Measurements from ENCODE around the gene U2AF1L4. TPM values are rescaled to one million over a fixed set of nuclear protein-coding genes. Genes with fewer than 3 reads are reported as not detected.
"Not testable (repeated sequence)": the region's sequence is repeated elsewhere in the genome, so short reads cannot be mapped to it uniquely, and the experiment has no call there.

Gene U2AF1L4
- total RNA-seq, 1 experiment from 2014 or later = 6.3 TPM

GRCh38 chr19:35782589-35782988 lies 37.4 kb upstream of the U2AF1L4 start:
- no peak for DNase-seq (ENCODE audit: low spot score)
- in situ Hi-C loops (cut with HindIII; ENCODE audit: low sequenced_read_pairs) = no loop called here

DNA sequence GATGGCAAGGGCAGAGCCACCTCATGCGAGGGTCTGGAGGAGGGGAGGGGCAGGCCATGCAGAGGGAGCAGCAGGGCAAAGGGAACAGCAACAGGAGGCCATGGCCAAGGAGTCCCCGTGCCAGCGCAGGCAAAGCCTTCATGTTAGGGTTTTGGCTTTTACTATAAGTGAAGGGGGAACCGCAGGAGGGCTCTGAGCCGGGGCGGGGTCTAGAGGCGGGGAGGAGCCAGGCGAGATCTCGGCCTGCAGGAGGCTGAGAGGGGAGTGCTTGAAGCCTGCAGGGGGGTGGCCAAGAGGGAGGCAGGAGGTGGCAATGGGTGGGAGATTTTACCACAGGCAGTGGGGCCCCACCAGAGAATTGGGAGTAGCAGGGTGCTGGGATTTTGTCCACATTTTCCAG lies 36.4 kb upstream of the U2AF1L4 start:
- DNase-seq (ENCODE audit: low spot score) = no peak
- in situ Hi-C loops (cut with HindIII; ENCODE audit: low sequenced_read_pairs) = no loop called here

DNA sequence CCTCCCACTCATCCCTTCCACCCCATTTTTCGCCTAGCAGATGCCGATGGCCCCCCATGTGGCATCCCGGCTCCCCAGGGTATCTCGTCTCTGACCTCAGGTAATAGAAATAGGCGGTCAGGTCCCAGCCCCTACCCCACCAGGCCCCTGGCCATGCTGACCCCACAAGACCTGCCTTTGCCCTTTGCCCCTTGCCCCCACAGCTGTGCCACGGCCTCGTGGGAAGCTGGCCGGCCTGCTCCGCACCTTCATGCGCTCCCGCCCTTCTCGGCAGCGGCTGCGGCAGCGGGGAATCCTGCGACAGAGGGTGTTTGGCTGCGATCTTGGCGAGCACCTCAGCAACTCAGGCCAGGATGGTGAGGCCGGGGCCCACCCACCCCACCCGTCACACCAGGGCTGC lies 35.5 kb upstream of the U2AF1L4 start:
- no peak for DNase-seq (ENCODE audit: low spot score)
- in situ Hi-C loops (cut with HindIII; ENCODE audit: low sequenced_read_pairs) = no loop called here

- DNase-seq (ENCODE audit: low spot score) = no peak
- in situ Hi-C loops (cut with HindIII; ENCODE audit: low sequenced_read_pairs) = no loop called here
Observed at GRCh38 chr19:35780058-35780457, 34.8 kb upstream of the U2AF1L4 start.

GRCh38 chr19:35779033-35779432 lies 33.8 kb upstream of the U2AF1L4 start:
- no peak for DNase-seq (ENCODE audit: low spot score)
- in situ Hi-C loops (cut with HindIII; ENCODE audit: low sequenced_read_pairs) = no loop called here

- DNase-seq (ENCODE audit: low spot score) = no peak
Observed at GRCh38 chr19:35777961-35778360, 32.7 kb upstream of the U2AF1L4 start.

DNA sequence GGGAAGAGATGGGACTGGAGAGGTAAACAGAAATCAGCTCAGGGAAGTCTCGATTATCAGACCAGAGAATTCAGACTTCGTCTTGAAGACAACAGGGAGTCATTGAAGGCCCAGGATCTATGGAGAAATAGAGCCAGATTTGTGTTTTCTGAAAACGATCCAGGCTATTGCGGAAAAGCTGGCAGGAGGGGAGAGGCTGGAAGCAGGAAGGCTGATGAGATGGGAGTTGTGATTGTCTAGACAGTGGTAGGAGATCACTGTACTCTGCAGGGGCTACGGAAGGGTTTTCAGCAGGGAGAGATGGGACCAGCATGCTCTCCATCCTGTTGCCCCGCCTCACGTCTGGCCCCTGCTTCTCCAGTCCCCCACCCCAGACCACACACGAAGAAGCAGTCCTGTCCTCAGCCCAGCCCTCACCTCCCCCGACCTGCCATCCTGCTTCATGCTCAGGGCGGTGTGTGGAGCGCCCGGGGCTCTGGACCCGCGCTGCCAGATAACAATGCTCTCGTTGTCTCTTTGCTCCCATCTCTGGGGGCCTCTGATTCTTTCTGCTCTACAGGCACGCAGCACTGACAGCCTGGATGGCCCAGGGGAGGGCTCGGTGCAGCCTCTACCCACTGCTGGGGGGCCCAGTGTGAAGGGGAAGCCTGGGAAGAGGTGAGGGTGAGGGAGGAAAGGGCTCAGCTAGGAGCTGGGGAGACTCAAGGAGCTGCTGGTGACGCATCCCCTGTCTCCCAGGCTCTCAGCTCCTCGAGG lies 32.0 kb upstream of the U2AF1L4 start:
- in situ Hi-C loops (cut with HindIII; ENCODE audit: low sequenced_read_pairs) = no loop called here
- no peak for DNase-seq (ENCODE audit: low spot score)

More at GRCh38 chr19:35777961-35778360, 32.7 kb upstream of the U2AF1L4 start:
- in situ Hi-C loops (cut with HindIII; ENCODE audit: low sequenced_read_pairs) = no loop called here

DNA sequence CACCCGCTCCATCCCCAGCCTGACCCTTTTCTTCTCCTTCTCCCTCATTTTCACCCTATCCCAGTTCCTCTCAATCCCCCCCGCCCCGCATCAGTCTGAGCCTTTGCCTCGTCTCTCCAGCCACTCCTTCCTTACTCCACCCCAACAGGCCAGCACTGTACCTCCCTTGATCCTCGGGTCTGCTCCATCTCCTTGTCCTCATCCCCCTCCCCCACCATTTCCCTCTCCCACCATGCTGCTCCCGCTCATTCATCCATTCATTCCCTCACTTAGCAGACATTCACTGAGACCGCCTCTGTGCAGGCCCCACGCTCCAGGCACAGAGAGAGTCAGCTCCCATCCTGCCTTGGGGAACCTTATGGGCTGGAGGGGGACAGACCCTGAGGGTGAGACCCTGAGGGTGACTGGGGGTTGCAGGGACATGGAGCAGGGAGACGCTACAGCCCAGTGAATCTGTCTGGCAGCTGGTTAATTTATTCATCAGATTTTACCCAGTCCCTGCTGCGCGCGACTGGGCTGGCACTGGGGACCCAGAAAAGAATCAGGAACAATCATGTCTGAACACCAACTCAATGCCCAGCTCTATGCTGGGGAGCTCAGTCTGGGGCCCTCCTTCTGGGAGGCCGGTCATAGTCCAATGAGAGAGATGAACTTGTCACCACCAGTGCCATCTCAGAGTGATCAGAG lies 31.0 kb upstream of the U2AF1L4 start:
- in situ Hi-C loops (cut with HindIII; ENCODE audit: low sequenced_read_pairs) = no loop called here
- DNase-seq (ENCODE audit: low spot score) = peak; percentile 18

DNA sequence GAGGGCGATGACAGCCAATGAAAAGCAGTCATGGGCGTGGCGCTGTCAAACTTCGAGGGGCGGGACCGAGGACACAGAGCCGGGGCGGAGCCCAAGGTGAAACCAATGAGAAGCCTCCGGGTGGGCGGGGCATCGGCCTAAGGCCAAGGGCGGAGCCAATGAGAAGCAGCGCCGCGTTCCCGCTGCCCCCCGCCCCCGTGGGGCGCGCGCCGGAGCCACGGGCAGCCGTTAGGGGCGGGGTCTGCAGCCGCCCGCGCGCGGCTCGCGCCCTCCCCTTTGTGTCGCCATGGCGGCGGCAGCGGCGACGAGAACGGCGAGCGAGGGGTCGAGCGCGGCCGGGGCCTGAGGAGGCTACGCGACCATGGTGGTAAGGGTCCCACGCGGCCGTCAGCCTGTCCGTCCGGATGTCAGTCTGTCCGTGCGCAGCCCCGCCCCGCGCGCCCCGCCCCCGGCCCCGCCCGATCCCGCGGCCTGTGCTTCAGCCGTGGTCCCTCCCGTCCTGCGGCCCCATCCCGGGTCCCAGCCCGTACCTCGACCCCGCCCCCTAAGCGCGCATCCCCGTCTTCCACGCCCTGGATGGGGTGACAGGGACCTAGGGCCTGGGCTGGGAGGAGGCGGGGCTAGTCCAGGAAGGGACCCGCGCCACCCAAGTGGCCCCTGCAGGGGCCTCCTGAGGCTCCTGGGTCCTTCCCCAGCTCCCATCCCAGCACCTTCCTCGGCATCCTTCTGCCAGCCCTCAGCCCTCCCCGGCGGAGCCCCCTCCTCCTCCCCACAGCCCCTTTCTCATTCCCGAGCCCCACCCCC lies 30.3 kb upstream of the U2AF1L4 start, which contains the start of gene ARHGAP33:
TSS of gene ARHGAP33 (plus strand) at position 267 of the 804 bp plus-strand sequence. CDS start at position 362, 95 bp downstream.
- in situ Hi-C loops (cut with HindIII; ENCODE audit: low sequenced_read_pairs) = no loop called here
- DNase-seq (ENCODE audit: low spot score) = peak; percentile 99

- in situ Hi-C loops (cut with HindIII; ENCODE audit: low sequenced_read_pairs) = no loop called here
- no peak for DNase-seq (ENCODE audit: low spot score)
Observed at GRCh38 chr19:35775046-35775297, 29.8 kb upstream of the U2AF1L4 start.

DNA sequence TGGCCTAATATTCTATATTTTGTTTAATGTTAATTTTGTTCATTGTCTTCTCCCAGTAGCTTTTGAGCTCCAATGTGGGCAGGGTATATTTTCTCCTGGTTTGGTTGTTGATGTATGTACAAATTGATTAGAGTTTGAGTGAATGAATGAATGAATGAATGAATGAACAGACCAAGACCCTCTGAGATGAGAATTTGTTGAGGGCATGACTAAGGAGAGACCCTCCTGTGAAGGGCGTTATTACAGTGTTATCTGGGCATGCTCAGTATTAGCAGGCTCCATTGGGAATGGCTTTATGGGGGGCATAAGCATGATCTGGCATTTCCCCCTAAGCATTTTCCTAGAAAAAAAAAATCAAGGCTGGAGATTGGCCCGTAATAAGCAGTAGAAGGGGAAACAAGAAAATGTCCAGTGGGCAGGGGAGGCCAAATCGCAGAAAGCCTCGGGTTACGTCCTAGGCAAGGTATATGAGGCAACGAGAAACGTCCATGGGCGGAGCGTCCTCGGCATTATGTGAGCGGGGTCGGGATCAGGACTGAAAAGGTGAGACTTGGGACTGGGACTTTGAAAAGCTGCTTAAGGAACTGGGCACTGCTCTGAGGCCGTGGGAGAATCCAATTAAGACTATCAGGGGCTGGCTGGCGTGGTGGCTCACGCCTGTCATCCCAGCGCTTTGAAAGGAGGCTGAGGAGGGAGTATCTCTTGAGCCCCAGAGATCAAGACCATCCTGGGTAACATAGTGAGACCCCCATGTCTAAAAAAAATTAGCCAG lies 29.2 kb upstream of the U2AF1L4 start:
- in situ Hi-C loops (cut with HindIII; ENCODE audit: low sequenced_read_pairs) = no loop called here
- peak; percentile 25 for DNase-seq (ENCODE audit: low spot score)

DNA sequence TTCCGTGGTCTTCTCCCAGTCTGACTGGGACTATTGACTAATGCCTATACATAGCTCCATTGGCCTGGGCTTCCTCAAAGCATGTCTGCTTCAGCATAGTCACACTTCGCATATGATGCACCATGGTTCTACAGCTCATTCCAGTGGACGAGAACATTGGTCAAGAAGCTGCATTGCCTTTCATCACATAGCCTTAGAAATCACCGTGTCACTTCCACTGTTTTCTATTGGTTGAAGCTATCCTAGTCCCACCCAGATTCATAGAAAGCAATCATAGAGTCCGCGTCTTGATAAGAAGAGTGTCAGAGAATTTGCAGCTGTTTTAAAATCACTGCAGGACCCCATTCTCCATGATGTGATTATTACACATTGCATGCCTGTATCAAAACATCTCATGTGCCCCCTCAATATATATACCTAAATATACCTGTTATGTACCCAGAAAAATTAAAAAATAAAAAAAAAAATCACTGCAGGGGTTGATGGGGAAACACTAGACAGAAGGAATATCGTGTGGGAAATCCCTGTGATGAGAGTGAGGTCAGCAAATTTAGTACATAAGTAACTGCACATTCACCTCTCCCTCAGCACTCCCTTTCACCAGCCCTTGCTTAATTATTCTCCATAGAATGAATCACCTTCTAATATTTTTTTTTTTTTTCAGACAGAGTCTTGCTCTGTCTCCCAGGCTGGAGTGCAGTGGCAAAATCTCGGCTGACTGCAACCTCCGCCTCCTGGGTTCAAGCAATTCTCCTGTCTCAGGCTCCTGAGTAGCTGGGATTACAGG lies 28.0 kb upstream of the U2AF1L4 start:
- in situ Hi-C loops (cut with HindIII; ENCODE audit: low sequenced_read_pairs) = no loop called here

DNA sequence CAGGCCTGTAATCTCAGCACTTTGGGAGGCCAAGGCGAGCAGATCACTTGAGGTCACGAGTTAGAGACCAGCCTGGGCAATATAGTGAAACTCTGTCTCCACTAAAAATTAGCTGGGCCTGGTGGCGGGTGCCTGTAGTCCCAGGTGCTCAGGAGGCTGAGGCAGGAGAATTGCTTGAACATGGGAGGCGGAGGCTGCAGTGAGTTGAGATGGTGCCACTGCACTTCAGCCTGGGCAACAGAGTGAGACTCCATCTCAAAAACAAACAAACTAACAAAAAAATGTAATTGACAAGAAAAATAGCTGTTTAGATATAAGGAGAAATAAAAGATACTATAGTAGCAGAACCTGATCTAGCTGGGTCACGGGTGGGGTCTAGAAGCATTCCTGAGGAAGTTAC lies 27.1 kb upstream of the U2AF1L4 start:
- DNase-seq (ENCODE audit: low spot score); in situ Hi-C loops (cut with HindIII; ENCODE audit: low sequenced_read_pairs): not testable (repeated sequence)

More for the DNA sequence above, 28.0 kb upstream of the U2AF1L4 start:
- DNase-seq (ENCODE audit: low spot score) = no peak

DNA sequence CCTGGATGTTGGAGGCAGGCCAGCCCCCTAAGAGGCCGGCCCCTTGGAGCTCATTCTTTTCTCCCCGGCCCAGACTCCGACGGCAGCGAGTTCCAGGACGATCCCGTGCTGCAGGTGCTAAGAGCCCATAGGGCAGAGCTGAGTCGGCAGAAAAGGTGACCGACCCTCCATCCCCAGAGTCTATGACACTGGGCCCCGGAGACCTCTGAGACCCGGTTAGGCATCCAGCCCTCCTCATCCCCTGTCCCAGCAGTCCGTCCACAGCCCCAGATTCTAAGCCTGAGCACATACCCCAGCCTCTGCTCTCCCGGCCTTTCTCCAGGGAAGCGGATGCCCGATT lies 22.8 kb upstream of the U2AF1L4 start:
- in situ Hi-C loops (cut with HindIII; ENCODE audit: low sequenced_read_pairs) = no loop called here
- DNase-seq (ENCODE audit: low spot score) = no peak

- DNase-seq (ENCODE audit: low spot score) = no peak
Observed at GRCh38 chr19:35767288-35768081, 22.3 kb upstream of the U2AF1L4 start.

DNA sequence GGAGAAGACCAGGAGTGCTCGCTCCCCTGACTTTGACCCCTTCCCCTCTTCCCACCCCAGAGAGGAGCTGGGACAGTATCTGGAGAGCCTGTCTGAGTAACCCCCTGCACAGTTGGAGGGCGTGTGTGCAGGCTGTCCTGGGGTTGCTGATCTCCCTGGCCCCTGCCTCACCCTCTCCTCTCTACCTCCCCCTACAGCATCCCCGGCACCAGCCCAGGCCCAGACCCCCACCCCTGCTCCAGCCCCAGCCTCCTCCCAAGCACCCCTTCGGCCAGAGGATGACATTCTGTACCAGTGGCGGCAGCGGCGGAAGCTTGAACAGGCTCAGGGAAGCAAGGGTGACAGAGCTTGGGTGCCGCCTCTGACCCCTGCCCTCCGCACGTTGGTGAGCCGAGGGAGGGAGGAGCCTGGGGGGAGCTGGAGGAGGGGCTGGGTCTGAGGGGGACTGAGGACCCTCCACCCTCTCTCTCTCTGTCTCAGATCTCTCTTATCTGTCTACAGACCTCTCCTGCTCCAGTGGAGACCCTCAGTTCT lies 21.4 kb upstream of the U2AF1L4 start:
- in situ Hi-C loops (cut with HindIII; ENCODE audit: low sequenced_read_pairs) = no loop called here
- DNase-seq (ENCODE audit: low spot score) = no peak

More at GRCh38 chr19:35767288-35768081, 22.3 kb upstream of the U2AF1L4 start:
- in situ Hi-C loops (cut with HindIII; ENCODE audit: low sequenced_read_pairs) = no loop called here

GRCh38 chr19:35764432-35765315 lies 19.5 kb upstream of the U2AF1L4 start:
- DNase-seq (ENCODE audit: low spot score) = no peak
- in situ Hi-C loops (cut with HindIII; ENCODE audit: low sequenced_read_pairs) = no loop called here
